Uterus (tissue), 4 donors: Measurements from ENCODE around the gene RTL9. TPM values are rescaled to one million over a fixed set of nuclear protein-coding genes. Genes with fewer than 3 reads are reported as not detected.
A peak's percentile ranks its signal among the peaks of the same experiment; 100 is the strongest.
"Not testable (repeated sequence)": the region's sequence is repeated elsewhere in the genome, so short reads cannot be mapped to it uniquely, and the experiment has no call there.

Experiments used
- DNase-seq, 2 donors: peaks; one replicate each; pipeline ENCODE4 v3.0.0-alpha.2; 2019 to 2020
- H3K27ac ChIP-seq, 2 donors: fragments of 200-600 bp; sonication (generic); 1 replicate in 1 of 2; 2 replicates in 1 of 2; pipeline ENCODE4 v1.5.1; 2016 to 2018
- H3K27me3 ChIP-seq, 2 donors: fragments of 200-600 bp; sonication (generic); one replicate each; pipeline ENCODE4 v1.5.1; 2018 to 2019; ENCODE audit warnings: control low read depth in 1 of 2
- H3K36me3 ChIP-seq, 2 donors: fragments of 200-600 bp; sonication (generic); one replicate each; pipeline ENCODE4 v1.5.1; 2019; ENCODE audit warnings: control low read depth in 1 of 2
- H3K4me1 ChIP-seq, 2 donors: fragments of 200-600 bp; sonication (generic); one replicate each; pipeline ENCODE4 v1.5.1; 2018 to 2019; ENCODE audit warnings: control low read depth in 1 of 2
- H3K4me3 ChIP-seq, 2 donors: fragments of 200-600 bp; sonication (generic); 1 replicate in 1 of 2; 2 replicates in 1 of 2; pipeline ENCODE4 v1.5.1; 2018 to 2019; ENCODE audit warnings: mild to moderate bottlenecking in 1 of 2
- H3K9me3 ChIP-seq, 2 donors: fragments of 200-600 bp; sonication (generic); one replicate each; pipeline ENCODE4 v1.5.1; 2019; ENCODE audit warnings: control low read depth in 1 of 2
- POLR2A ChIP-seq, 2 donors: fragments of 450-650 bp; IDR thresholded peaks; one replicate each; pipeline ENCODE4 v1.6.1; 2016; ENCODE audit warnings: antibody characterized with exemption in 2 of 2, mild to moderate bottlenecking in 1 of 2, moderate library complexity in 1 of 2
- intact Hi-C: fragments of 100-400 bp; cut with DNase I; formaldehyde crosslinking; loops from one replicate; pipeline ENCODE4 v1.15.1; 2023; ENCODE audit warnings: low total_unique reads
- total RNA-seq, 4 donors: library from RNA; depleted of rRNA in 3 of 4; stranded (reverse); fragments of >200 nt in 3 of 4; gene quantifications; one replicate each; pipeline versions ENCODE4 v1.1.0 to v1.2.4, GENCODE V29; 2014 to 2023
- TF ChIP-seq, protein P1 (sequence below), 4 experiments: fragments of 200-600 bp in 2 of 4; fragments of 450-650 bp in 2 of 4; sonication (generic) in 2 of 4; IDR thresholded peaks; one replicate each; pipeline ENCODE4 v1.5.1; 2016 to 2019; ENCODE audit warnings: antibody characterized with exemption in 4 of 4, mild to moderate bottlenecking in 2 of 4, moderate library complexity in 1 of 4
- donor health status: DM: yes; HTN: yes; CAD: no.

Gene RTL9
- total RNA-seq, 4 donors from 2014 or later: 0.40 to 0.48 TPM; not detected in 2

DNA sequence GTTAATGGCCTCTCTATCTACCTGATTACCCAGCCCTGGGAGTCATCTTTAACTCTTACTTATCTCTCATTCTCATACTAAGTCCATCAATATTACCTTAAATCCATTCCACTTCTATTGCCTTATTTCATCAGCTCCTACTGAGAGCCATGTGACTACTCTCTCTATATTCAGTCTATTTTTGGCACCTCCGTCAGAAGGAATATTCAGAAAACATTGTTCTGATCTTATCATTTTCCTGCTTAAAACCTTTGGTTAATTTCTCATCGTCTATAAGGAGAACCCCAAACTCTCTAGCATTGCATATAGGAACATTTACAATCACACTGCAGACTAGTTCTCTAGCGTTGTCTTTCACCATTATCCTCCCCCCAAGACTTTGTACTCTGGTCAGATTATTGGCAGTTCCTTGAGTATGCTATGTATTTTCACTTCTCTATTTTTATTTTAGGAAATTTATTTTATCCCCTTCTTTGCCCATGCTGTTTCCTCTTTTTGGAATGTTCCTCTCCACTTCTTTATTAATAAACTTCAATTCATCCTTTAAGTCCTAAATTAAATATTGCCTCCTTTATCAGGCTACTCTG lies 27.1 kb upstream of the RTL9 start:
- DNase-seq: no peak
- no peaks in the 10 kb centered on the region for H3K9me3 ChIP-seq

DNA sequence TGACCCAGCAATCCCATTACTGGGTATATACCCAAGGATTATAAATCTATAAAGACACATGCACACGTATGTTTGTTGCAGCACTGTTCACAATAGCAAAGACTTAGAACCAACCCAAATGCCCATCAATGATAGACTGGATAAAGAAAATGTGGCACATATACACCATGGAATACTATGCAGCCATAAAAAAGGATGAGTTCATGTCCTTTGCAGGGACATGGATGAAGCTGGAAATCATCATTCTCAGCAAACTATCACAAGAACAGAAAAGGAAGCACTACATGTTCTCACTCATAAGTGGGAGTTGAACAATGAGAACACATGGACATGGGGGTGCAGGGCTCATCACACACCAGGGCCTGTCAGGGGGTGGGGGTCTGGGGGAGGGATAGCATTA lies 25.2 kb upstream of the RTL9 start:
- intact Hi-C loops, H3K27me3 ChIP-seq, H3K4me1 ChIP-seq, H3K4me3 ChIP-seq, DNase-seq, H3K27ac ChIP-seq, H3K9me3 ChIP-seq, H3K36me3 ChIP-seq: not testable (repeated sequence)

More for the DNA sequence above, 27.1 kb upstream of the RTL9 start:
- Histone ChIP-seq H3K4me3 (no peak overlapping the region), H3K4me1 (no peaks in the 10 kb centered on the region), H3K27ac (no peak overlapping the region), H3K36me3 (no peaks in the 10 kb centered on the region), H3K27me3 (no peaks in the 10 kb centered on the region)
- intact Hi-C loops: no loop called here
- TF ChIP-seq POLR2A (IDR thresholded peaks at IDR 0.05): no peak
- TF ChIP-seq, protein P1, sequence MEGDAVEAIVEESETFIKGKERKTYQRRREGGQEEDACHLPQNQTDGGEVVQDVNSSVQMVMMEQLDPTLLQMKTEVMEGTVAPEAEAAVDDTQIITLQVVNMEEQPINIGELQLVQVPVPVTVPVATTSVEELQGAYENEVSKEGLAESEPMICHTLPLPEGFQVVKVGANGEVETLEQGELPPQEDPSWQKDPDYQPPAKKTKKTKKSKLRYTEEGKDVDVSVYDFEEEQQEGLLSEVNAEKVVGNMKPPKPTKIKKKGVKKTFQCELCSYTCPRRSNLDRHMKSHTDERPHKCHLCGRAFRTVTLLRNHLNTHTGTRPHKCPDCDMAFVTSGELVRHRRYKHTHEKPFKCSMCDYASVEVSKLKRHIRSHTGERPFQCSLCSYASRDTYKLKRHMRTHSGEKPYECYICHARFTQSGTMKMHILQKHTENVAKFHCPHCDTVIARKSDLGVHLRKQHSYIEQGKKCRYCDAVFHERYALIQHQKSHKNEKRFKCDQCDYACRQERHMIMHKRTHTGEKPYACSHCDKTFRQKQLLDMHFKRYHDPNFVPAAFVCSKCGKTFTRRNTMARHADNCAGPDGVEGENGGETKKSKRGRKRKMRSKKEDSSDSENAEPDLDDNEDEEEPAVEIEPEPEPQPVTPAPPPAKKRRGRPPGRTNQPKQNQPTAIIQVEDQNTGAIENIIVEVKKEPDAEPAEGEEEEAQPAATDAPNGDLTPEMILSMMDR (IDR thresholded peaks at IDR 0.05): no peak

DNA sequence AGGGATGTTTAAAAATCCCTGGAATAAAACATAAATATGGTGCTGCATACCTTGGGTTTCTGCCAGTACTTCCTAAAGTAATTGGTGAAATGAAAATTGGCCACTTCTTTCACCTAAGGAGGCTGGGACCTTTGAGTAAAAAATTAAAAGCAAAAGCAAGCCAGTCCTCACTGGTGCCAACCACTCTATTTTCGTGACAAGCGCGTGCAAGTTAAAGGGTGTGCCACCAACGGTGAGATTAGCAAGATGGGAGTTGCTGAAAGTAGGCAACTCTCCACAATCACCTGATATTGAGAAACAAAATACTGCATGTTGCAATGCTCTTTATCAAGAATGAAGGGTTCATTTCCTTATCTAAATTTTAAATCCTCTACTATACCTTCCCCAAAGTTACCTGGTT lies 19.7 kb upstream of the RTL9 start:
- intact Hi-C loops: no loop called here
- no peak for TF ChIP-seq POLR2A (IDR thresholded peaks at IDR 0.05)
- TF ChIP-seq, protein P1 (IDR thresholded peaks at IDR 0.05): no peak
- H3K9me3 ChIP-seq: no peaks in the 10 kb centered on the region

DNA sequence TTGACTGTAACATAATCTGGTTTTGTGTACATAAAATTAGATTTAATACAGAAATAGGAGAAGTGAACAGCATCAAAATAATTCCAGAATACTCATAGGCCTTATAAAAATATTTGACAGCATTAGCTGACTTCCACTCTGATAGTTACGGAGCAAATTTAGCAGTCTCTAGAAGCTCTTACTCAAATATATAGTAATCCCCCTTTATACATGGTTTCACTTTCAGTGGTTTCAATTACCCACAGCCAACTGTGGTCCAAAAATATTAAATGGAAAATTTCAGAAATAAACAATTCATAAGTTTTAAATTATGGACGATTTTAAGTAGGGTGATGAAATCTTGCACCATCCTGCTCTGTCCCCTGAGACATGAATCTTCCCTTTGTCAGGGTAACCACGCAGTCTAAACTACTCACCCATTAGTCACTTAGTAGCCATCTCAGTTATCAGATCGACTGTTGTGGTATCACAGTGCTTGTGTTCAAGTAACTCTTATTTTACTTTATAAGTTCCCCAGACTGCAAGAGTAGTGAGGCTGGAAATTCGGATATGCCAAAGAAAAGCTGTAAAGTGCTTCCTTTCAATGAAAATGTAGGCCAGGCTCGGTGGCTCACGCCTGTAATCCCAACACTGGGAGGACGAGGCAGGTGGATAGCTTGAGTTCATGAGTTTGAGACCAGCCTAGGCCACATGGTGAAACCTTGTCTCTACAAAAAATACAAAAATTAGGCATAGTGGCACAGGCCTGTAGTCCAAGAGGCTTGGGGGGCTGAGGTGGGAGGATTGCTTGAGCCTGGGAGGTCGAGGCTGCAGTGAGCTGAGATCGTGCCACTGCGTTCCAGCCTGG lies 17.2 kb upstream of the RTL9 start:
- intact Hi-C loops: no loop called here
- Histone ChIP-seq H3K36me3 (no peaks in the 10 kb centered on the region), H3K27ac (no peak overlapping the region), H3K27me3 (no peaks in the 10 kb centered on the region), H3K4me3 (no peak overlapping the region), H3K4me1 (no peaks in the 10 kb centered on the region), H3K9me3 (no peaks in the 10 kb centered on the region)
- TF ChIP-seq POLR2A (IDR thresholded peaks at IDR 0.05): no peak
- TF ChIP-seq, protein P1 (IDR thresholded peaks at IDR 0.05): no peak
- no peak for DNase-seq

More for the DNA sequence above, 19.7 kb upstream of the RTL9 start:
- Histone ChIP-seq H3K36me3 (no peaks in the 10 kb centered on the region), H3K27ac (no peak overlapping the region), H3K27me3 (no peaks in the 10 kb centered on the region), H3K4me3 (no peak overlapping the region), H3K4me1 (no peaks in the 10 kb centered on the region)
- DNase-seq: no peak

GRCh38 chrX:110346681-110347080 lies 12.0 kb upstream of the RTL9 start:
- DNase-seq: peak in 1 of 2 donors; percentile 15
- intact Hi-C loops: no loop called here
- H3K4me3 ChIP-seq: no peak overlapping the region
- no peaks in the 10 kb centered on the region for H3K9me3 ChIP-seq
- no peak for TF ChIP-seq POLR2A (IDR thresholded peaks at IDR 0.05)
- TF ChIP-seq, protein P1 (IDR thresholded peaks at IDR 0.05): no peak
- H3K27me3 ChIP-seq: no peaks in the 10 kb centered on the region
- H3K36me3 ChIP-seq: no peaks in the 10 kb centered on the region
- H3K4me1 ChIP-seq: no peaks in the 10 kb centered on the region
- H3K27ac ChIP-seq: no peak overlapping the region
